ENCODE results near the gene FOXE3. TPM values are rescaled to one million over a fixed set of nuclear protein-coding genes. Genes with fewer than 3 reads are reported as not detected.

Gene FOXE3
- total and polyA plus RNA-seq, 4 donors: not detected

DNA sequence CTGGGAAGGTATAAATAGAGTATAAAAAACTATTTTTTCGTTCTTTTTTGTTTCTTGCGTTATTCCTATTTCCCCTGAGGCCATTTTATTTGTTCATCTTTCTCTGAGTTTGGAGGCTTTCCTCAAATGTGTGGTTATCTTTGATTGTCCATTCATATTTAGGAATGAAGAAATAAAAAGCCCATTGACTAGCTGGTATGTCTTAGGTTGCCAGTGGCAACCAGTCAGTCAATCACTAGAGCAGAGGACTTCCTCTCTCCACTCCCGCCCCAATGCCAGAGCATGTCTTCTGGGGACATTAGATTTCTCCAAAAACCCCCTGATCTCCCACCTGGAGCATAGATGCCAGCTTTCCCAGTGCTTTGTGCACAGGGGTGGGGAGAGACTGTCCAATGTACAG lies 20.7 kb upstream of the FOXE3 start:
- WGBS: 88% methylated on average over 3 of the region's 3 CpGs
- no peaks in the 10 kb centered on the region for H3K27me3 ChIP-seq (ENCODE audit: control insufficient read depth in 4 of 4, insufficient read depth in 4 of 4, low read length in 3 of 4)
- TF ChIP-seq FOXA2 (IDR thresholded peaks at IDR 0.05): no peak
- no peak for TF ChIP-seq NR2F2 (IDR thresholded peaks at IDR 0.05)
- no peak for TF ChIP-seq HNF4A (conservative IDR thresholded peaks at IDR 0.05)
- TF ChIP-seq JUND (IDR thresholded peaks at IDR 0.05): no peak
- no peak for TF ChIP-seq ZBTB33 (IDR thresholded peaks at IDR 0.05)
- TF ChIP-seq GABPA (IDR thresholded peaks at IDR 0.05 in 1 of 2, conservative IDR thresholded peaks at IDR 0.05 in 1 of 2): no peak
- no peak for TF ChIP-seq TAF1 (conservative IDR thresholded peaks at IDR 0.05)
- TF ChIP-seq, protein P1, sequence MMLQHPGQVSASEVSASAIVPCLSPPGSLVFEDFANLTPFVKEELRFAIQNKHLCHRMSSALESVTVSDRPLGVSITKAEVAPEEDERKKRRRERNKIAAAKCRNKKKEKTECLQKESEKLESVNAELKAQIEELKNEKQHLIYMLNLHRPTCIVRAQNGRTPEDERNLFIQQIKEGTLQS (IDR thresholded peaks at IDR 0.05): no peak
- TF ChIP-seq FOXA1 (IDR thresholded peaks at IDR 0.05): no peak
- no peak for TF ChIP-seq HNF4G (IDR thresholded peaks at IDR 0.05)
- no peak for TF ChIP-seq RAD21 (IDR thresholded peaks at IDR 0.05)
- TF ChIP-seq YY1 (IDR thresholded peaks at IDR 0.05): no peak
- no peak for TF ChIP-seq RXRA (IDR thresholded peaks at IDR 0.05)
- no peak for TF ChIP-seq SP1 (IDR thresholded peaks at IDR 0.05)
- no peak for TF ChIP-seq EGR1 (IDR thresholded peaks at IDR 0.05; ENCODE audit: low read depth in 2 of 2)
- TF ChIP-seq, protein P2, sequence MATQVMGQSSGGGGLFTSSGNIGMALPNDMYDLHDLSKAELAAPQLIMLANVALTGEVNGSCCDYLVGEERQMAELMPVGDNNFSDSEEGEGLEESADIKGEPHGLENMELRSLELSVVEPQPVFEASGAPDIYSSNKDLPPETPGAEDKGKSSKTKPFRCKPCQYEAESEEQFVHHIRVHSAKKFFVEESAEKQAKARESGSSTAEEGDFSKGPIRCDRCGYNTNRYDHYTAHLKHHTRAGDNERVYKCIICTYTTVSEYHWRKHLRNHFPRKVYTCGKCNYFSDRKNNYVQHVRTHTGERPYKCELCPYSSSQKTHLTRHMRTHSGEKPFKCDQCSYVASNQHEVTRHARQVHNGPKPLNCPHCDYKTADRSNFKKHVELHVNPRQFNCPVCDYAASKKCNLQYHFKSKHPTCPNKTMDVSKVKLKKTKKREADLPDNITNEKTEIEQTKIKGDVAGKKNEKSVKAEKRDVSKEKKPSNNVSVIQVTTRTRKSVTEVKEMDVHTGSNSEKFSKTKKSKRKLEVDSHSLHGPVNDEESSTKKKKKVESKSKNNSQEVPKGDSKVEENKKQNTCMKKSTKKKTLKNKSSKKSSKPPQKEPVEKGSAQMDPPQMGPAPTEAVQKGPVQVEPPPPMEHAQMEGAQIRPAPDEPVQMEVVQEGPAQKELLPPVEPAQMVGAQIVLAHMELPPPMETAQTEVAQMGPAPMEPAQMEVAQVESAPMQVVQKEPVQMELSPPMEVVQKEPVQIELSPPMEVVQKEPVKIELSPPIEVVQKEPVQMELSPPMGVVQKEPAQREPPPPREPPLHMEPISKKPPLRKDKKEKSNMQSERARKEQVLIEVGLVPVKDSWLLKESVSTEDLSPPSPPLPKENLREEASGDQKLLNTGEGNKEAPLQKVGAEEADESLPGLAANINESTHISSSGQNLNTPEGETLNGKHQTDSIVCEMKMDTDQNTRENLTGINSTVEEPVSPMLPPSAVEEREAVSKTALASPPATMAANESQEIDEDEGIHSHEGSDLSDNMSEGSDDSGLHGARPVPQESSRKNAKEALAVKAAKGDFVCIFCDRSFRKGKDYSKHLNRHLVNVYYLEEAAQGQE (IDR thresholded peaks at IDR 0.05): no peak
- TF ChIP-seq CTCF (IDR thresholded peaks at IDR 0.05; ENCODE audit: low read depth, low read length, missing input control): no peak
- no peak overlapping the region for H3K4me3 ChIP-seq (ENCODE audit: low read depth in 1 of 3, low read length in 3 of 3)
- no peak for DNase-seq (ENCODE audit: low spot score)
- H3K9ac ChIP-seq (ENCODE audit: low read depth in 1 of 2, low read length in 2 of 2): no peak overlapping the region
- no peaks in the 10 kb centered on the region for H3K36me3 ChIP-seq (ENCODE audit: control insufficient read depth in 4 of 4, insufficient read depth in 3 of 4, low read depth in 1 of 4, low read length in 3 of 4)
- H3K9me3 ChIP-seq (ENCODE audit: control insufficient read depth in 4 of 4, low read length in 3 of 4): no peaks in the 10 kb centered on the region
- H3K4me1 ChIP-seq (ENCODE audit: control insufficient read depth in 4 of 4, insufficient read depth in 4 of 4, low read length in 3 of 4): no peaks in the 10 kb centered on the region
- H3K27ac ChIP-seq (ENCODE audit: low read depth in 1 of 2, low read length in 2 of 2): no peak overlapping the region

- Histone ChIP-seq H3K27me3 (ENCODE audit: control insufficient read depth in 4 of 4, insufficient read depth in 4 of 4, low read length in 3 of 4) (no peaks in the 10 kb centered on the region), H3K9me3 (ENCODE audit: control insufficient read depth in 4 of 4, low read length in 3 of 4) (no peaks in the 10 kb centered on the region), H3K27ac (ENCODE audit: low read depth in 1 of 2, low read length in 2 of 2) (no peak overlapping the region), H3K4me3 (ENCODE audit: low read depth in 1 of 3, low read length in 3 of 3) (no peak overlapping the region), H3K36me3 (ENCODE audit: control insufficient read depth in 4 of 4, insufficient read depth in 3 of 4, low read depth in 1 of 4, low read length in 3 of 4) (no peaks in the 10 kb centered on the region), H3K4me1 (ENCODE audit: control insufficient read depth in 4 of 4, insufficient read depth in 4 of 4, low read length in 3 of 4) (no peaks in the 10 kb centered on the region), H3K9ac (ENCODE audit: low read depth in 1 of 2, low read length in 2 of 2) (no peak overlapping the region)
- WGBS: 95% methylated on average over 6 of the region's 6 CpGs
- no peak for TF ChIP-seq TAF1 (conservative IDR thresholded peaks at IDR 0.05)
- TF ChIP-seq HNF4A (conservative IDR thresholded peaks at IDR 0.05): no peak
- TF ChIP-seq SP1 (IDR thresholded peaks at IDR 0.05): no peak
- TF ChIP-seq HNF4G (IDR thresholded peaks at IDR 0.05): no peak
- TF ChIP-seq JUND (IDR thresholded peaks at IDR 0.05): no peak
- no peak for TF ChIP-seq YY1 (IDR thresholded peaks at IDR 0.05)
- TF ChIP-seq, protein P1 (IDR thresholded peaks at IDR 0.05): no peak
- TF ChIP-seq NR2F2 (IDR thresholded peaks at IDR 0.05): no peak
- TF ChIP-seq ZBTB33 (IDR thresholded peaks at IDR 0.05): no peak
- no peak for TF ChIP-seq EGR1 (IDR thresholded peaks at IDR 0.05; ENCODE audit: low read depth in 2 of 2)
- TF ChIP-seq MAX (IDR thresholded peaks at IDR 0.05): no peak
- DNase-seq (ENCODE audit: low spot score): no peak
Observed at GRCh38 chr1:47396671-47397196, 19.4 kb upstream of the FOXE3 start.
